HepG2 (cell line): Measurements from ENCODE around the gene EIF4ENIF1. TPM values are rescaled to one million over a fixed set of nuclear protein-coding genes. Genes with fewer than 3 reads are reported as not detected.

ENCODE experiments used
- SATB2 ChIP-seq: sonication (generic); formaldehyde crosslinking; IDR thresholded peaks from 2 replicates; pipeline ENCODE4 v1.5.0; 2020; ENCODE audit warnings: missing genetic modification reagents
- SMAD9 ChIP-seq: sonication (generic); formaldehyde crosslinking; IDR thresholded peaks from 2 replicates; pipeline ENCODE4 v1.5.1; 2020; ENCODE audit warnings: mild to moderate bottlenecking, missing genetic modification reagents
- STAG1 ChIP-seq: sonication (generic); formaldehyde crosslinking; IDR thresholded peaks from 2 replicates; pipeline ENCODE4 v1.4.0; 2020; ENCODE audit warnings: missing genetic modification reagents
- TBX3 ChIP-seq: fragments of 450-650 bp; IDR thresholded peaks from 2 replicates; pipeline ENCODE4 v1.6.1; 2017; ENCODE audit warnings: antibody characterized with exemption, mild to moderate bottlenecking, inconsistent platforms, borderline replicate concordance
- ZBTB38 ChIP-seq: sonication (generic); formaldehyde crosslinking; IDR thresholded peaks from 2 replicates; pipeline ENCODE4 v1.5.1; 2020; ENCODE audit warnings: mild to moderate bottlenecking, missing genetic modification reagents
- ZC3H13 ChIP-seq: sonication (generic); formaldehyde crosslinking; IDR thresholded peaks from 2 replicates; pipeline ENCODE4 v1.8.1; 2023; ENCODE audit warnings: mild to moderate bottlenecking, missing genetic modification reagents, moderate library complexity
- ZEB1 ChIP-seq: IDR thresholded peaks from 2 replicates; pipeline ENCODE4 v1.6.1; 2012; ENCODE audit warnings: mild to moderate bottlenecking, low read depth, inconsistent platforms; ENCODE audit not compliant: insufficient replicate concordance
- ZFAT ChIP-seq: sonication (generic); formaldehyde crosslinking; conservative IDR thresholded peaks from 2 replicates; pipeline ENCODE4 v1.8.1; 2023; ENCODE audit warnings: missing genetic modification reagents, inconsistent platforms
- ZNF333 ChIP-seq: sonication (generic); formaldehyde crosslinking; IDR thresholded peaks from 2 replicates; pipeline ENCODE4 v1.4.0; 2020; ENCODE audit warnings: mild to moderate bottlenecking, missing genetic modification reagents, borderline replicate concordance
- ZNF33B ChIP-seq: sonication (generic); formaldehyde crosslinking; IDR thresholded peaks from 2 replicates; pipeline ENCODE4 v1.5.1; 2020; ENCODE audit warnings: mild to moderate bottlenecking, missing genetic modification reagents
- ZNF607 ChIP-seq: sonication (generic); formaldehyde crosslinking; IDR thresholded peaks from 2 replicates; pipeline ENCODE4 v1.5.1; 2020; ENCODE audit warnings: missing genetic modification reagents, mild to moderate bottlenecking, borderline replicate concordance
- ZNF616 ChIP-seq: sonication (generic); formaldehyde crosslinking; IDR thresholded peaks from 2 replicates; pipeline ENCODE4 v1.5.0; 2020; ENCODE audit warnings: low read depth, mild to moderate bottlenecking, missing genetic modification reagents
- ZSCAN22 ChIP-seq: sonication (generic); formaldehyde crosslinking; IDR thresholded peaks from 2 replicates; pipeline ENCODE4 v1.4.0; 2020; ENCODE audit warnings: mild to moderate bottlenecking, missing genetic modification reagents
- polyA plus RNA-seq, 8 experiments: library from polyadenylated mRNA; depleted of rRNA in 3 of 8; stranded (reverse) in 7 of 8; unstranded in 1 of 8; fragments of >200 nt; fragmentation: Illumina TruSeq in 4 of 8; extraction: Trizol in 4 of 8; gene quantifications; 2 replicates each; pipeline versions ENCODE4 v1.2.1 to v1.2.3, GENCODE V29; 2011 to 2016; ENCODE audit warnings: low read depth in 4 of 8, missing spikeins in 1 of 8, mixed read lengths in 1 of 8; ENCODE audit not compliant: insufficient read depth in 1 of 8
- total RNA-seq, 5 experiments: library from RNA; depleted of rRNA; stranded (reverse); fragments of >200 nt; fragmentation: Illumina TruSeq; extraction: Trizol; gene quantifications; 2 replicates each; pipeline ENCODE4 v1.2.3, GENCODE V29; 2016; ENCODE audit warnings: low read depth in 1 of 5
- TF ChIP-seq, protein P1 (sequence below): sonication (generic); formaldehyde crosslinking; IDR thresholded peaks from 2 replicates; pipeline ENCODE4 v1.4.0; 2020; ENCODE audit warnings: mild to moderate bottlenecking, missing genetic modification reagents
- TF ChIP-seq, protein P2 (sequence below): sonication (generic); formaldehyde crosslinking; IDR thresholded peaks from 2 replicates; pipeline ENCODE4 v1.5.0; 2020; ENCODE audit warnings: mild to moderate bottlenecking, missing genetic modification reagents
- TF ChIP-seq, protein P3 (sequence below): sonication (generic); formaldehyde crosslinking; IDR thresholded peaks from 2 replicates; pipeline ENCODE4 v1.4.0; 2020; ENCODE audit warnings: missing genetic modification reagents, borderline replicate concordance
- TF ChIP-seq, protein P4 (sequence below): sonication (generic); formaldehyde crosslinking; IDR thresholded peaks from 2 replicates; pipeline ENCODE4 v1.5.1; 2020; ENCODE audit warnings: missing genetic modification reagents, mild to moderate bottlenecking, borderline replicate concordance

EIF4ENIF1 gene
- total and polyA plus RNA-seq, 2 of the 13 experiments (the other 11 are each of a cell fraction or from before 2014, with no cell fraction given), result 11.9 to 12.3 TPM

DNA sequence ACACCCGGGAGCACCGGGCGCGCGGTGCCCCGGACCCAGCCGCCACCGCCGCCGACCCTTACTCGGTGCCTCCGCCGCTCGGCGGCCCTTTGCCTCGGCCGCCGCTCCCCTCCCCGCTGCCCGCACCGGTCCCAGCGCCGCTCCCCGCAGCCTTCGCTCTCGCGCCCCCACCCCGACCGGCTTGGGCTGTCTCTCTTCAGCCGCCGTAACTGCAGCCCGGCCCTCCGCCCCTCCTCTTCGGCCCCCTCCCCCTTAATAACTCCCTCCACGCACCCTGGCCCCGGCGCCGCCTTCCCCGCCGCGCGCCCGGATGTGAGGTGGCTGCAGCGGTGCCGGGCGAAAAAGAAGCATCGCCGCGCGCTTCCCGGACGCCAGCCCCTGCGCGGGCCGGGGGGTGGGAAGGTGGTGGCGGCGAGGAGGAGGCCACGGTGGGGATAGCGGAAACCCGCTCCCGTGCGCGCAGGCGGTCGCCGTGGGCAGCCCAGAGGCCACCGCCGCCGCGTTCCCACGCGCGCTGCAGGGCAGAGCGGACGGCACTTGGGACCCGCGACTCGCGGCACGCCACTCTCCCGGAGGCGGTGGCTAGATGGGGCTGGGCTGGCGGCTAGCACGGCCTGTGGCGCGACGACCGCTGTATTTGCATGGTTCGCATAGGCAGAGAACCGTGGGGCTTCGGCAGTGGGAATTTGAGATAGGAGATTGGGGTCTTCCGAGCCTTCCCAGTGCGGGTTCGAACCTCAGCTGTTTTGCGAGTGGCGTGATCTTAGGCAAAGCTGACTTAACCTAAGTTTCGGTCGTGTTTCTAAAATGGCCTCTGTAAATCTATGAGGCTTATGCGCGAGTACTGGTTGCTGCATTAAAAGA is at the start of gene EIF4ENIF1 (continued):
- TF ChIP-seq ZNF33B (CRISPR knock-in tag), result no peak; the same call in 1 of the 2 replicates
- TF ChIP-seq ZNF616, result peak; percentile 66; the same call in 1 of the 2 replicates
- TF ChIP-seq ZSCAN22 (CRISPR knock-in tag), result no peak
- no peak for TF ChIP-seq ZC3H13 (CRISPR knock-in tag)
- TF ChIP-seq, protein P1, sequence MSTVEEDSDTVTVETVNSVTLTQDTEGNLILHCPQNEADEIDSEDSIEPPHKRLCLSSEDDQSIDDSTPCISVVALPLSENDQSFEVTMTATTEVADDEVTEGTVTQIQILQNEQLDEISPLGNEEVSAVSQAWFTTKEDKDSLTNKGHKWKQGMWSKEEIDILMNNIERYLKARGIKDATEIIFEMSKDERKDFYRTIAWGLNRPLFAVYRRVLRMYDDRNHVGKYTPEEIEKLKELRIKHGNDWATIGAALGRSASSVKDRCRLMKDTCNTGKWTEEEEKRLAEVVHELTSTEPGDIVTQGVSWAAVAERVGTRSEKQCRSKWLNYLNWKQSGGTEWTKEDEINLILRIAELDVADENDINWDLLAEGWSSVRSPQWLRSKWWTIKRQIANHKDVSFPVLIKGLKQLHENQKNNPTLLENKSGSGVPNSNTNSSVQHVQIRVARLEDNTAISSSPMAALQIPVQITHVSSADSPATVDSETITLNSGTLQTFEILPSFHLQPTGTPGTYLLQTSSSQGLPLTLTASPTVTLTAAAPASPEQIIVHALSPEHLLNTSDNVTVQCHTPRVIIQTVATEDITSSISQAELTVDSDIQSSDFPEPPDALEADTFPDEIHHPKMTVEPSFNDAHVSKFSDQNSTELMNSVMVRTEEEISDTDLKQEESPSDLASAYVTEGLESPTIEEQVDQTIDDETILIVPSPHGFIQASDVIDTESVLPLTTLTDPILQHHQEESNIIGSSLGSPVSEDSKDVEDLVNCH (CRISPR knock-in tag), result peak; percentile 93; the same call in 1 of the 2 replicates
- peak; percentile 67 for TF ChIP-seq ZBTB38 (CRISPR knock-in tag)
- TF ChIP-seq, protein P2, sequence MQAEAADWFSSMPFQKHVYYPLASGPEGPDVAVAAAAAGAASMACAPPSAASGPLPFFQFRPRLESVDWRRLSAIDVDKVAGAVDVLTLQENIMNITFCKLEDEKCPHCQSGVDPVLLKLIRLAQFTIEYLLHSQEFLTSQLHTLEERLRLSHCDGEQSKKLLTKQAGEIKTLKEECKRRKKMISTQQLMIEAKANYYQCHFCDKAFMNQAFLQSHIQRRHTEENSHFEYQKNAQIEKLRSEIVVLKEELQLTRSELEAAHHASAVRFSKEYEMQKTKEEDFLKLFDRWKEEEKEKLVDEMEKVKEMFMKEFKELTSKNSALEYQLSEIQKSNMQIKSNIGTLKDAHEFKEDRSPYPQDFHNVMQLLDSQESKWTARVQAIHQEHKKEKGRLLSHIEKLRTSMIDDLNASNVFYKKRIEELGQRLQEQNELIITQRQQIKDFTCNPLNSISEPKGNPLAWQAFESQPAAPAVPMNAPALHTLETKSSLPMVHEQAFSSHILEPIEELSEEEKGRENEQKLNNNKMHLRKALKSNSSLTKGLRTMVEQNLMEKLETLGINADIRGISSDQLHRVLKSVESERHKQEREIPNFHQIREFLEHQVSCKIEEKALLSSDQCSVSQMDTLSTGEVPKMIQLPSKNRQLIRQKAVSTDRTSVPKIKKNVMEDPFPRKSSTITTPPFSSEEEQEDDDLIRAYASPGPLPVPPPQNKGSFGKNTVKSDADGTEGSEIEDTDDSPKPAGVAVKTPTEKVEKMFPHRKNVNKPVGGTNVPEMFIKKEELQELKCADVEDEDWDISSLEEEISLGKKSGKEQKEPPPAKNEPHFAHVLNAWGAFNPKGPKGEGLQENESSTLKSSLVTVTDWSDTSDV (CRISPR knock-in tag), result peak; percentile 71; the same call in 1 of the 2 replicates
- peak; percentile 74; the same call in 1 of the 2 replicates for TF ChIP-seq ZNF607
- peak; percentile 78; the same call in 1 of the 2 replicates for TF ChIP-seq ZNF333 (CRISPR knock-in tag)
- TF ChIP-seq STAG1 (CRISPR knock-in tag), result no peak
- TF ChIP-seq, protein P3, sequence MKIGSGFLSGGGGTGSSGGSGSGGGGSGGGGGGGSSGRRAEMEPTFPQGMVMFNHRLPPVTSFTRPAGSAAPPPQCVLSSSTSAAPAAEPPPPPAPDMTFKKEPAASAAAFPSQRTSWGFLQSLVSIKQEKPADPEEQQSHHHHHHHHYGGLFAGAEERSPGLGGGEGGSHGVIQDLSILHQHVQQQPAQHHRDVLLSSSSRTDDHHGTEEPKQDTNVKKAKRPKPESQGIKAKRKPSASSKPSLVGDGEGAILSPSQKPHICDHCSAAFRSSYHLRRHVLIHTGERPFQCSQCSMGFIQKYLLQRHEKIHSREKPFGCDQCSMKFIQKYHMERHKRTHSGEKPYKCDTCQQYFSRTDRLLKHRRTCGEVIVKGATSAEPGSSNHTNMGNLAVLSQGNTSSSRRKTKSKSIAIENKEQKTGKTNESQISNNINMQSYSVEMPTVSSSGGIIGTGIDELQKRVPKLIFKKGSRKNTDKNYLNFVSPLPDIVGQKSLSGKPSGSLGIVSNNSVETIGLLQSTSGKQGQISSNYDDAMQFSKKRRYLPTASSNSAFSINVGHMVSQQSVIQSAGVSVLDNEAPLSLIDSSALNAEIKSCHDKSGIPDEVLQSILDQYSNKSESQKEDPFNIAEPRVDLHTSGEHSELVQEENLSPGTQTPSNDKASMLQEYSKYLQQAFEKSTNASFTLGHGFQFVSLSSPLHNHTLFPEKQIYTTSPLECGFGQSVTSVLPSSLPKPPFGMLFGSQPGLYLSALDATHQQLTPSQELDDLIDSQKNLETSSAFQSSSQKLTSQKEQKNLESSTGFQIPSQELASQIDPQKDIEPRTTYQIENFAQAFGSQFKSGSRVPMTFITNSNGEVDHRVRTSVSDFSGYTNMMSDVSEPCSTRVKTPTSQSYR, result peak; percentile 39; the same call in 1 of the 2 replicates
- TF ChIP-seq ZEB1, result no peak
- TF ChIP-seq SATB2 (CRISPR knock-in tag), result no peak
- TF ChIP-seq, protein P4, sequence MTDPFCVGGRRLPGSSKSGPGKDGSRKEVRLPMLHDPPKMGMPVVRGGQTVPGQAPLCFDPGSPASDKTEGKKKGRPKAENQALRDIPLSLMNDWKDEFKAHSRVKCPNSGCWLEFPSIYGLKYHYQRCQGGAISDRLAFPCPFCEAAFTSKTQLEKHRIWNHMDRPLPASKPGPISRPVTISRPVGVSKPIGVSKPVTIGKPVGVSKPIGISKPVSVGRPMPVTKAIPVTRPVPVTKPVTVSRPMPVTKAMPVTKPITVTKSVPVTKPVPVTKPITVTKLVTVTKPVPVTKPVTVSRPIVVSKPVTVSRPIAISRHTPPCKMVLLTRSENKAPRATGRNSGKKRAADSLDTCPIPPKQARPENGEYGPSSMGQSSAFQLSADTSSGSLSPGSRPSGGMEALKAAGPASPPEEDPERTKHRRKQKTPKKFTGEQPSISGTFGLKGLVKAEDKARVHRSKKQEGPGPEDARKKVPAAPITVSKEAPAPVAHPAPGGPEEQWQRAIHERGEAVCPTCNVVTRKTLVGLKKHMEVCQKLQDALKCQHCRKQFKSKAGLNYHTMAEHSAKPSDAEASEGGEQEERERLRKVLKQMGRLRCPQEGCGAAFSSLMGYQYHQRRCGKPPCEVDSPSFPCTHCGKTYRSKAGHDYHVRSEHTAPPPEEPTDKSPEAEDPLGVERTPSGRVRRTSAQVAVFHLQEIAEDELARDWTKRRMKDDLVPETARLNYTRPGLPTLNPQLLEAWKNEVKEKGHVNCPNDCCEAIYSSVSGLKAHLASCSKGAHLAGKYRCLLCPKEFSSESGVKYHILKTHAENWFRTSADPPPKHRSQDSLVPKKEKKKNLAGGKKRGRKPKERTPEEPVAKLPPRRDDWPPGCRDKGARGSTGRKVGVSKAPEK (CRISPR knock-in tag), result no peak
- TF ChIP-seq SMAD9 (CRISPR knock-in tag), result no peak
- TF ChIP-seq TBX3, result no peak
- TF ChIP-seq ZFAT (CRISPR knock-in tag), result no peak
